Sigmoid colon (tissue), 4 donors: ENCODE data around the gene ACTL8.

Source experiments
- CTCF ChIP-seq, 4 experiments: fragments of 450-650 bp in 3 of 4; fragments of 200-600 bp in 1 of 4; IDR thresholded peaks; one replicate each; pipeline ENCODE4 v1.5.1; 2016 to 2019; ENCODE audit warnings: antibody characterized with exemption in 4 of 4, mild to moderate bottlenecking in 3 of 4, moderate library complexity in 2 of 4
- EP300 ChIP-seq, 4 donors: sonication (generic); formaldehyde crosslinking; IDR thresholded peaks; one replicate each; pipeline ENCODE4 v1.6.1; 2017; ENCODE audit warnings: antibody characterized with exemption in 4 of 4
- POLR2A ChIP-seq, 2 donors: fragments of 450-650 bp; IDR thresholded peaks; one replicate each; pipeline ENCODE4 v1.6.1; 2016; ENCODE audit warnings: antibody characterized with exemption in 2 of 2, mild to moderate bottlenecking in 2 of 2, moderate library complexity in 2 of 2
- POLR2AphosphoS5 ChIP-seq, 4 donors: sonication (generic); formaldehyde crosslinking; IDR thresholded peaks; one replicate each; pipeline ENCODE4 v1.6.1; 2017; ENCODE audit warnings: antibody characterized with exemption in 4 of 4

- no peak for TF ChIP-seq POLR2A (IDR thresholded peaks at IDR 0.05)
- TF ChIP-seq CTCF (IDR thresholded peaks at IDR 0.05), result no peak
- no peak for TF ChIP-seq POLR2AphosphoS5 (IDR thresholded peaks at IDR 0.05)
- no peak for TF ChIP-seq EP300 (IDR thresholded peaks at IDR 0.05)
These were observed 8.3 kb downstream of the ACTL8 start for GRCh38 chr1:17763417-17763816.
